NCI-H82 treated with DMSO at 0.1 percent for 48 hours (cell line): ENCODE results near the gene TMEM253.

Experiments used
- DNase-seq: peaks from one replicate; lab custom pipeline; 2025; ENCODE audit not compliant: unreplicated experiment; lab: John Stamatoyannopoulos, UW

Gene TMEM253

GRCh38 chr14:21100931-21101330, at the start of gene TMEM253:
TMEM253 (plus strand) TSS chr14:21101066; CDS start chr14:21101344, 278 bp downstream.
- DNase-seq: no peak

GRCh38 chr14:21053184-21054122, 47.4 kb upstream of the TMEM253 start:
- no peak for DNase-seq

GRCh38 chr14:21054123-21054767, 46.6 kb upstream of the TMEM253 start:
- DNase-seq: no peak

- no peak for DNase-seq
Measured at GRCh38 chr14:21054768-21055145, 46.1 kb upstream of the TMEM253 start.

GRCh38 chr14:21055432-21056117, 45.3 kb upstream of the TMEM253 start:
- DNase-seq: no peak

DNA sequence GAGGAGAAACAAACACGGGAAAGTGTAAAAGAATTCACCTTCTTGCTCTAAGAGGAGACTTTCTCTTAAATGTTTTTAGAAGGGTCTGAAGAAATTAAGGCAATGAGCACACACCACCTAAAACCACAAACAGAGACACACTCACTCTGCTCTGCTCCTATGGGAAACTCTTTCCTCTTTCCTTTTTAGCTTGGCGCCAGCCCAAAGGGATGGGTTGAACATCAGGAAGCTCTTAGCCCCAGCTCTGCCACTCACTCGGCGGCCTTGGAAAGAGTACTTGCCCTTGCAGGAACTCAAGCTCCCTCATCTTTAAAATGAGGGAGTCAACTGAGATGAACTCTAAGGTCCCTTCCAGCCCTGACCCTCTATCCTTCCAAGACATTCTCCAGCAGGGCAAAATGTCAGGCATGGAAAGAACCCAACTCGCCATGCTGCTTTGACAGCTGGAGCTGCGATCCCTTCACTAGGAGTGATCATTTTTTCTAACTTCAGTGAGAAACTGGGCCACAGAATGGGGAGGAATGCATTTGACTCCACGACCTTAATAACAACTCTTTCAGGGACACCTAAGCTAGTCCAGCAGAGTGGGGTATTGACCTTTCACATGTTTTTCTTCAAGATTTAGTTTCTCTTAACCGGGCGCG, 44.2 kb upstream of the TMEM253 start:
- DNase-seq: no peak

DNA sequence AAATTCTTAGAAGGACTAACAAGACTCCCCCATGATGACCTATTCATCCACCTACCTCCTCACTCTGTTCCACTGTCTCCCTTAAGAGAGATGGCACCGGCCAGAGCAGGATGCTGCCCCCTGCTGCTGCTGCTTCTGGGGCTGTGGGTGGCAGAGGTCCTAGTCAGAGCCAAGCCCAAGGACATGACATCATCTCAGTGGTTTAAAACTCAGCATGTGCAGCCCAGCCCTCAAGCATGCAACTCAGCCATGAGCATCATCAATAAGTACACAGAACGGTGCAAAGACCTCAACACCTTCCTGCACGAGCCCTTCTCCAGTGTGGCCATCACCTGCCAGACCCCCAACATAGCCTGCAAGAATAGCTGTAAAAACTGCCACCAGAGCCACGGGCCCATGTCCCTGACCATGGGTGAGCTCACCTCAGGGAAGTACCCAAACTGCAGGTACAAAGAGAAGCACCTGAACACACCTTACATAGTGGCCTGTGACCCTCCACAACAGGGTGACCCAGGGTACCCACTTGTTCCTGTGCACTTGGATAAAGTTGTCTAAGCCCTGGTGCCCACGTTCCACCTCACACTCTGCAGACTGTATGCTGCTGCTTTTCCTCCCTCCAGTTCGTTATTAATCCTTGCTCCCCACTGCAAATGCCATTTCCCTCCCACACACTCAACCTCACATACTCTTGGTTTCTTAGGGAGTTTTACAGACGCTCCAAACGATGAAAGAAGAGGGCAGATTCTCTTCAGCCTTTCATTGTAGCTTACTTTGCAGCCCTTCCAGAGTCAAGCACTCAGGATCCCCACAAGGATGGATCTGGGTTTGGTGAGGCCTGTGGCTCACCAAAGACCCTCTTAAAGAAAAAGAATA, 42.8 kb upstream of the TMEM253 start, which contains the start of gene RNASE8:
Gene RNASE8 (plus strand): TSS at position 20 of the 873 bp plus-strand sequence. CDS start 71 bp downstream, at position 91.
- DNase-seq: no peak

DNA sequence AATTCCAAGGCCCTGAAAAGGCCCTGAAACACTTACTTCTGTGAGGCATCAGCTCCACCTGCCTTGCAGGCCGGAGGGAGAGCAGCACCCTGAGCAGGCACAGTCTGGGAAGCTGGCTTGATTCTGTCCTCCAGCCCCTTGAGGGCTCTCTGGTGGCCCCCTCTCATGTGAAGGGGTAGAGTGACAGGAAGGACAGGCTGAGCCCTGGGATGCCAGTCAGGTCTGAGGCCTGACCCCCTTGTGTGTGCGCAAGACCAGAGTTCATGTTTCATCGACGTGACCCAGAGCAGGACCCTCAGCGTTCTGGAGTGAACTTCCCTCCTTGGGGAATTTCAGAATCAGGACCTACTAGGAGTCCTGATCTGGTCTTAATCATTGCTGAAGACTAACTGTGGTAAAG, 42.0 kb upstream of the TMEM253 start:
- no peak for DNase-seq

DNA sequence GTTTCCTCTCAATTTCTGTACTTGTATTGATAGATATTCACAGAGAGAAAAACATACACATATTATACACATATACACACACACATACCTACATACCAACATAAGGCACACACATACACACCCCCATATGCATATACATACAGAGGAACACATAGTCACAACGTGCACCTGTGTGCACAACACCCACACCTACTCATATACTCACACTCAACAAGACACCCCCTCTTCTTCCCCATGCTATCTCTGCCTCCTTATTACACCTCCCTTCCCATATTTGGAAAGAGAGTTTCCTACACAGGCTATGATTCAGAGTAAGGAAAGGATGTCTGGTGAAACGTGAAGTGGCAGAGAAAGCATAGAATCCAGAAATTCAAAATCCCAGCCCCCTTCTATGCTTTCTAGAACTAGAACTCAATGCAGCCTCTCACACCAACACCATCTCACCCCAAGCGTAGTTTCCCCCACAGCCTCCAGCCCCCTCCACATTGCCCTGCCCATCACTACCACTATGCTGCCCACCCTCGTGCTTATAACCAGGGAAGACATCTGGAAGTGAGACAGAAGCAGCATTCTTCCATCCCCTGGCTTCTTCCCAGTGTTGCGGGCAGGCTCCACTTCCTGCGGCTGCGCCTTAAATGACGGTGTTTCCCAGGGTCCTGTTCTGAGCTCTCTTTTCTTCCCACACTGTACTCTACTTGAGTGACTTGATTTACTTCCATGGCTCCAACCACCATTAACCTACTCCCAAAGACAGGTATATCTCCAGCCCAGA, 40.8 kb upstream of the TMEM253 start:
- no peak for DNase-seq

GRCh38 chr14:21060614-21061346, 40.1 kb upstream of the TMEM253 start:
- DNase-seq: no peak

GRCh38 chr14:21061347-21061668, 39.6 kb upstream of the TMEM253 start:
- DNase-seq: no peak

- DNase-seq: no peak
Measured at GRCh38 chr14:21063479-21063878, 37.4 kb upstream of the TMEM253 start.

GRCh38 chr14:21066882-21067502, 33.9 kb upstream of the TMEM253 start:
- DNase-seq: no peak

- DNase-seq: peak; percentile 41
Measured at GRCh38 chr14:21068521-21069387, 32.1 kb upstream of the TMEM253 start.

DNA sequence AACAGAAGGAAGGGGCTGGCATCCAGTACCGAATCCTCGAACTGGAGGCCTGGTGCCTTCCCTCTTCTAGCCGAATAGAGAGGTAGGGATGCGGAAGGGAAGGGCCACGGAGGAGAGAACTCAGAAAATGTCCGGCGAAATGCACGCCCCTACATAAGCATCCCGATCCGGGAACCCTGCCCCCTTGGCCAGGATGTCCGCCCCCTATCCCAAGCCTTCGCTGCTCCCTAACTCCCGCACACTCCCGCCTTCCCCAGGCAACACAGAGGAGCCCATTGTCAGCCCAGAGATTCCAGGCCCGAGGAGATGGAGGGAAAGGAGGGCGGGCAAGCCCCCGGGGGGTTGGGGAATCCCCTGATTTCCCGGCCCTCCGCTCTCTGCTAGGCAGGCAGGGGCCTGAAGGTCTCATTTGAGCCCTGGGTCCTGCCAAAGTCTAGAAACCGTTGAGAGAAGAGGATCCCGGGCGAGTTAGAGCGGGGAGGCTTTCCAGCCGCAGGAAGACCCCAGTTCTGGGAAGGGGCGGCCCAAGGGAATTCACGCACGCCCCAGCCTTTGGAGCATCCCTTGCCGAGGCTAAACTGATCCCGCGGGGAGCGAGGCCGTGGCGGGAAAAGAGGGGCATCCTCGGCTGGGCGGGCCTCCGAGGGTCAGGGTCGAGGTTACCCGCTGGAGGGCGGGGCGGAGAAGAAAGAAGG, 31.3 kb upstream of the TMEM253 start:
- no peak for DNase-seq

DNA sequence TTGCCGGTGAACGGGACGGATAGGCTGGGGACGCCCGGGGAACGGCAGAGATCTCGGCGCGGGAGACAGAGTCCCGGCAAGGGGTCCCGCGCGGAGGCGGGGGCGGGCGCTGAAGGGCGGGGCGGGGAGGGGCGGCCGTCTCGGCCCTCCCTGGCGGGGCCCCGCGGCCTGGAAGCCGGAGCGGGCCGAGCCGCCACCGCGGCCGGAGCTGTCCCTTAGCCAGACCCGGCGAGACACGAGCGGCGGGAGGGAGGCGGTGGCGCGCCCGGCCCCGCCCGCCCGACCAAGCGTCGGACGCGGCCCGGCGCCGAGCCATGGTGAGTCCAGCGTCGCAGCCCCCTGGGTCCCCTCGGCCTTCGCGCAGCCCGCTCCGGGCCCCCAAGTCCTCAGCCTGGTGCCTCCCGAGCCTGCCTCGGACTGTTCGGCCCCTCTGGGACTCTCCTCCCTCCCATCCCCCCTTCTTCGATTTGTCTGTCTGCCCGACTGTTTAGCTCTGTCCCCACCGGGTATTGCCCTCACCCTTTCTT, 30.7 kb upstream of the TMEM253 start, which contains the start of gene ARHGEF40:
Gene ARHGEF40 (plus strand): TSS at position 222 of the 527 bp plus-strand sequence. CDS start 93 bp downstream, at position 315.
- no peak for DNase-seq
